CD4-positive, alpha-beta T cell (primary cell): ENCODE measurements around the gene NDFIP2. TPM values are rescaled to one million over a fixed set of nuclear protein-coding genes. Genes with fewer than 3 reads are reported as not detected.

Experiments used
- ATAC-seq: fragments of 200-7000 bp; cut with Tn5 transposase; one replicate; pipeline ENCODE4 v1.10.0; 2022; ENCODE audit warnings: mild to moderate bottlenecking; ENCODE audit not compliant: poor library complexity
- CTCF ChIA-PET: fragments of 350-600 bp; sonication (Branson Sonifier 250); formaldehyde crosslinking; loops from one replicate; lab custom pipeline; 2021; ENCODE audit warnings: antibody characterized with exemption, inconsistent platforms; lab: Charles Lee
- POLR2A ChIA-PET: fragments of 350-600 bp; sonication (Branson Sonifier 250); formaldehyde crosslinking; loops from one replicate; lab custom pipeline; 2021; ENCODE audit warnings: antibody characterized with exemption, inconsistent platforms; lab: Charles Lee
- DNase-seq, 14 experiments: peaks; one replicate each; pipeline ENCODE4 v3.0.0-alpha.2; 2013 to 2020; ENCODE audit warnings: mixed read lengths in 2 of 14
- H3K27ac ChIP-seq, 2 donors: one replicate each; pipeline versions ENCODE4 v1.5.1 to v1.7.0; 2013; ENCODE audit warnings: low read length in 2 of 2, low read depth in 1 of 2, mild to moderate bottlenecking in 1 of 2
- H3K27me3 ChIP-seq, 2 experiments: 1 replicate in 1 of 2; 2 replicates in 1 of 2; pipeline versions ENCODE4 v1.6.1 to v1.7.0; 2013; ENCODE audit warnings: low read length in 2 of 2, control low read depth in 1 of 2, mild to moderate bottlenecking in 1 of 2, moderate library complexity in 1 of 2; ENCODE audit not compliant: insufficient read depth in 2 of 2, control insufficient read depth in 1 of 2
- H3K36me3 ChIP-seq: one replicate; pipeline ENCODE4 v1.6.1; 2013; ENCODE audit warnings: low read length, control low read depth; ENCODE audit not compliant: insufficient read depth
- H3K4me1 ChIP-seq: one replicate; pipeline ENCODE4 v1.6.1; 2013; ENCODE audit warnings: low read length, control low read depth; ENCODE audit not compliant: insufficient read depth
- H3K4me3 ChIP-seq: one replicate; pipeline ENCODE4 v1.5.1; 2013; ENCODE audit warnings: mild to moderate bottlenecking, low read length, moderate library complexity
- H3K9me3 ChIP-seq, 2 experiments: 1 replicate in 1 of 2; 2 replicates in 1 of 2; pipeline versions ENCODE4 v1.6.1 to v1.7.0; 2013; ENCODE audit warnings: low read length in 2 of 2, mild to moderate bottlenecking in 2 of 2, control low read depth in 1 of 2, moderate library complexity in 1 of 2; ENCODE audit not compliant: control insufficient read depth in 1 of 2, insufficient read depth in 1 of 2
- H3K27ac Mint-ChIP-seq: one replicate; pipeline ENCODE4 v1.8.0; 2020; ENCODE audit warnings: mixed read lengths
- H3K27me3 Mint-ChIP-seq: one replicate; pipeline ENCODE4 v1.8.0; 2021; ENCODE audit warnings: mixed read lengths
- H3K36me3 Mint-ChIP-seq: one replicate; pipeline ENCODE4 v1.8.0; 2021; ENCODE audit warnings: low read depth, mixed read lengths
- H3K4me1 Mint-ChIP-seq: one replicate; pipeline ENCODE4 v1.8.0; 2021; ENCODE audit warnings: low read depth, mixed read lengths
- H3K4me3 Mint-ChIP-seq: one replicate; pipeline ENCODE4 v1.8.0; 2020; ENCODE audit warnings: mild to moderate bottlenecking, mixed read lengths
- H3K9me3 Mint-ChIP-seq: one replicate; pipeline ENCODE4 v1.8.0; 2020; ENCODE audit warnings: mixed read lengths
- intact Hi-C, 2 experiments: fragments of 100-400 bp; cut with DNase I in 1 of 2; cut with micrococcal nuclease in 1 of 2; formaldehyde crosslinking; loops; one replicate each; pipeline versions ENCODE4 v1.15.1 to v1.9.0; 2023 to 2025; cut with DNase I, micrococcal nuclease
- total RNA-seq, 174 experiments: library from RNA in 2 of 174; stranded (reverse) in 2 of 174; gene quantifications; one replicate each; pipeline ENCODE4 v1.2.3 and lab custom pipeline; 2021 to 2026
- TF ChIP-seq, protein P1 (sequence below): fragments of 200-600 bp; IDR thresholded peaks from one replicate; pipeline ENCODE4 v1.8.0; 2022; ENCODE audit warnings: antibody characterized with exemption, mild to moderate bottlenecking

NDFIP2 gene
- total RNA-seq, 2 experiments from 2014 or later: 3.2 to 3.4 TPM

DNA sequence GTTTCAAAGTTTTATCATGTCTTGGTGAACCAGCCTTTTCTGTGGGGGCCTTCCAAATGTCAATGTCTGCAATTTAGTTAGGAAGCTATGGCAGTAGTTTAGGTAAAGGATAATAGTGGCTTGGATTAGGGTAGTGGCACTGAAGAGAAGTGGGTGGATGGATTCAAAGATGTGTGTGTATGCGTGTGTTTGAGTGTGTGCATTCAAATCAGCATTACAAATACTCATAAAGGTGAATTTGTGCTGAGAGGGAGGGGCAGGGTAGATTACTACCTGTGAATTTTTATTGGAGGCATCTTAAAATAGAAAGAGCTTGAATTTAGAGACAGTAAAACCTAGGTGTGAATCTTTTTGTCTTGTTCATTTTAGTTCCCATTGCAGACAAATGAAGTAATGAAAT, 16.9 kb downstream of the NDFIP2 start:
- H3K4me3 Mint-ChIP-seq: no peak overlapping the region
- ChIA-PET CTCF (no interaction called here), POLR2A (no interaction called here)
- Histone ChIP-seq H3K27me3 (no peaks in the 10 kb centered on the region), H3K4me3 (no peak overlapping the region), H3K4me1 (no peaks in the 10 kb centered on the region), H3K27ac (no peak overlapping the region), H3K36me3 (no peaks in the 10 kb centered on the region), H3K9me3 (no peaks in the 10 kb centered on the region)
- peaks cover 70% of the 10 kb centered on the region for H3K4me1 Mint-ChIP-seq
- no peak overlapping the region for H3K27ac Mint-ChIP-seq
- no peak for DNase-seq
- ATAC-seq: no peak
- H3K27me3 Mint-ChIP-seq: no peaks in the 10 kb centered on the region
- no peaks in the 10 kb centered on the region for H3K36me3 Mint-ChIP-seq
- intact Hi-C loops: no loop called here
- TF ChIP-seq, protein P1, sequence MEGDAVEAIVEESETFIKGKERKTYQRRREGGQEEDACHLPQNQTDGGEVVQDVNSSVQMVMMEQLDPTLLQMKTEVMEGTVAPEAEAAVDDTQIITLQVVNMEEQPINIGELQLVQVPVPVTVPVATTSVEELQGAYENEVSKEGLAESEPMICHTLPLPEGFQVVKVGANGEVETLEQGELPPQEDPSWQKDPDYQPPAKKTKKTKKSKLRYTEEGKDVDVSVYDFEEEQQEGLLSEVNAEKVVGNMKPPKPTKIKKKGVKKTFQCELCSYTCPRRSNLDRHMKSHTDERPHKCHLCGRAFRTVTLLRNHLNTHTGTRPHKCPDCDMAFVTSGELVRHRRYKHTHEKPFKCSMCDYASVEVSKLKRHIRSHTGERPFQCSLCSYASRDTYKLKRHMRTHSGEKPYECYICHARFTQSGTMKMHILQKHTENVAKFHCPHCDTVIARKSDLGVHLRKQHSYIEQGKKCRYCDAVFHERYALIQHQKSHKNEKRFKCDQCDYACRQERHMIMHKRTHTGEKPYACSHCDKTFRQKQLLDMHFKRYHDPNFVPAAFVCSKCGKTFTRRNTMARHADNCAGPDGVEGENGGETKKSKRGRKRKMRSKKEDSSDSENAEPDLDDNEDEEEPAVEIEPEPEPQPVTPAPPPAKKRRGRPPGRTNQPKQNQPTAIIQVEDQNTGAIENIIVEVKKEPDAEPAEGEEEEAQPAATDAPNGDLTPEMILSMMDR: no peak
- H3K9me3 Mint-ChIP-seq: no peaks in the 10 kb centered on the region

- Histone ChIP-seq H3K9me3 (no peaks in the 10 kb centered on the region), H3K36me3 (no peaks in the 10 kb centered on the region), H3K4me1 (no peaks in the 10 kb centered on the region), H3K4me3 (no peak overlapping the region), H3K27me3 (no peaks in the 10 kb centered on the region), H3K27ac (no peak overlapping the region)
- intact Hi-C loops: no loop called here
- no peaks in the 10 kb centered on the region for H3K9me3 Mint-ChIP-seq
- ATAC-seq: no peak
- CTCF ChIA-PET: interaction anchor here (1.4 to 1.8 kb wide), 3 partner anchors 17 to 77 kb away, joined by 3 to 6 read pairs (median 5); partner anchors contain the start of gene NDFIP2
- no peak overlapping the region for H3K27ac Mint-ChIP-seq
- TF ChIP-seq, protein P1: no peak
- H3K4me3 Mint-ChIP-seq: no peak overlapping the region
- H3K4me1 Mint-ChIP-seq: peaks cover 58% of the 10 kb centered on the region
- POLR2A ChIA-PET: no interaction called here
- H3K36me3 Mint-ChIP-seq: no peaks in the 10 kb centered on the region
- H3K27me3 Mint-ChIP-seq: no peaks in the 10 kb centered on the region
- no peak for DNase-seq
These were observed 19.9 kb downstream of the NDFIP2 start for GRCh38 chr13:79500829-79501228.

GRCh38 chr13:79501538-79502232, 20.7 kb downstream of the NDFIP2 start:
- no peaks in the 10 kb centered on the region for H3K27me3 ChIP-seq
- CTCF ChIA-PET: interaction anchor here (1.8 kb wide), 1 partner anchor 16 kb away, joined by 6 read pairs; no protein-coding TSS in a partner anchor
- no peaks in the 10 kb centered on the region for H3K9me3 Mint-ChIP-seq
- no peak overlapping the region for H3K4me3 ChIP-seq
- no peaks in the 10 kb centered on the region for H3K4me1 ChIP-seq
- DNase-seq (no peak), ATAC-seq (no peak)
- intact Hi-C loops: no loop called here
- H3K27me3 Mint-ChIP-seq: no peaks in the 10 kb centered on the region
- H3K27ac Mint-ChIP-seq: no peak overlapping the region
- no peaks in the 10 kb centered on the region for H3K9me3 ChIP-seq
- POLR2A ChIA-PET: interaction anchor here (0.9 to 1.5 kb wide), 3 partner anchors 8 to 20 kb away, joined by 3 to 4 read pairs (median 4); partner anchors contain the start of gene NDFIP2
- no peaks in the 10 kb centered on the region for H3K36me3 Mint-ChIP-seq
- no peak overlapping the region for H3K4me3 Mint-ChIP-seq
- TF ChIP-seq, protein P1: no peak
- H3K4me1 Mint-ChIP-seq: peaks cover 58% of the 10 kb centered on the region
- no peak overlapping the region for H3K27ac ChIP-seq
- no peaks in the 10 kb centered on the region for H3K36me3 ChIP-seq
